K562 (cell line): Measurements from ENCODE around the gene PELI3. TPM values are rescaled to one million over a fixed set of nuclear protein-coding genes. Genes with fewer than 3 reads are reported as not detected.

Experiments used
- ARID3A ChIP-seq: IDR thresholded peaks from 2 replicates; pipeline ENCODE4 v1.6.1; 2012; ENCODE audit warnings: low read depth, low read length, improper control_type of control experiment, borderline replicate concordance
- CUX1 ChIP-seq: fragments of 200-800 bp; sonication (Bioruptor generic); IDR thresholded peaks from 2 replicates; pipeline ENCODE4 v1.6.1; 2016; ENCODE audit warnings: missing genetic modification characterization, missing compliant biosample characterization
- DIDO1 ChIP-seq: fragments of 450-650 bp; IDR thresholded peaks from 2 replicates; pipeline ENCODE4 v1.6.1; 2016; ENCODE audit warnings: low read depth, missing biosample characterization, missing genetic modification characterization
- HIVEP1 ChIP-seq: fragments of 250-450 bp; sonication (Bioruptor Pico); IDR thresholded peaks from 2 replicates; pipeline ENCODE4 v1.4.0; 2020; ENCODE audit warnings: mild to moderate bottlenecking
- MEF2D ChIP-seq: conservative IDR thresholded peaks from 2 replicates; pipeline ENCODE4 v1.6.1; 2016; ENCODE audit warnings: low read depth, missing genetic modification characterization, missing compliant biosample characterization
- MGA ChIP-seq: fragments of 450-650 bp; IDR thresholded peaks from 2 replicates; pipeline ENCODE4 v1.6.1; 2016; ENCODE audit warnings: mild to moderate bottlenecking, moderate library complexity
- RFX7 ChIP-seq: fragments of 250-450 bp; sonication (Bioruptor Pico); IDR thresholded peaks from 2 replicates; pipeline ENCODE4 v1.5.1; 2021; ENCODE audit warnings: mild to moderate bottlenecking
- SMAD4 ChIP-seq: fragments of 250-450 bp; sonication (Bioruptor Pico); conservative IDR thresholded peaks from 2 replicates; pipeline ENCODE4 v1.8.0; 2021; ENCODE audit warnings: inconsistent platforms, mild to moderate bottlenecking, moderate library complexity
- SMARCA4 ChIP-seq: fragments of 450-650 bp; IDR thresholded peaks from 2 replicates; pipeline ENCODE4 v1.6.1; 2016
- ZC3H11A ChIP-seq: IDR thresholded peaks from 2 replicates; pipeline ENCODE4 v1.6.1; 2012; ENCODE audit warnings: low read depth, low read length, improper control_type of control experiment
- ZNF217 ChIP-seq: sonication (generic); formaldehyde crosslinking; IDR thresholded peaks from 2 replicates; pipeline ENCODE4 v1.8.0; 2022; ENCODE audit warnings: mild to moderate bottlenecking, missing genetic modification reagents
- polyA plus RNA-seq, 8 experiments: library from polyadenylated mRNA; depleted of rRNA in 4 of 8; stranded (reverse) in 5 of 8; unstranded in 3 of 8; fragments of >200 nt; fragmentation: Nextera tagmentation in 2 of 8; fragmentation: Illumina TruSeq in 1 of 8; extraction: Ambion mirVana in 2 of 8; extraction: Trizol in 1 of 8; gene quantifications; 2 replicates each; pipeline versions ENCODE4 v1.2.1 to v1.2.3, GENCODE V29; 2011 to 2014; ENCODE audit warnings: inconsistent platforms in 1 of 8, missing spikeins in 1 of 8
- total RNA-seq, 7 experiments: library from RNA; depleted of rRNA in 6 of 7; stranded (reverse); fragments of >200 nt in 6 of 7; fragmentation: Illumina TruSeq in 2 of 7; extraction: Trizol in 2 of 7; gene quantifications; 2 replicates each; pipeline versions ENCODE4 v1.2.1 to v1.2.3, GENCODE V29; 2011 to 2021; ENCODE audit warnings: low replicate concordance in 1 of 7

PELI3 gene
- total and polyA plus RNA-seq, 9 of the 15 experiments (the other 6 are each of a cell fraction or from before 2014, with no cell fraction given), result 0.17 to 4.2 (median 1.9) TPM

GRCh38 chr11:66457826-66458225 is 8.9 kb upstream of the PELI3 start (continued):
- TF ChIP-seq MGA (no peak), SMAD4 (CRISPR knock-in tag) (no peak), SMARCA4 (no peak), ZNF217 (no peak), CUX1 (CRISPR knock-in tag) (no peak), ZC3H11A (no peak), RFX7 (CRISPR knock-in tag) (no peak), MEF2D (tag) (no peak), DIDO1 (tag) (no peak), ARID3A (no peak), HIVEP1 (CRISPR knock-in tag) (no peak)
